ENCODE results near the gene CYP3A7.
"Not testable (repeated sequence)": the region's sequence is repeated elsewhere in the genome, so short reads cannot be mapped to it uniquely, and the experiment has no call there.

DNA sequence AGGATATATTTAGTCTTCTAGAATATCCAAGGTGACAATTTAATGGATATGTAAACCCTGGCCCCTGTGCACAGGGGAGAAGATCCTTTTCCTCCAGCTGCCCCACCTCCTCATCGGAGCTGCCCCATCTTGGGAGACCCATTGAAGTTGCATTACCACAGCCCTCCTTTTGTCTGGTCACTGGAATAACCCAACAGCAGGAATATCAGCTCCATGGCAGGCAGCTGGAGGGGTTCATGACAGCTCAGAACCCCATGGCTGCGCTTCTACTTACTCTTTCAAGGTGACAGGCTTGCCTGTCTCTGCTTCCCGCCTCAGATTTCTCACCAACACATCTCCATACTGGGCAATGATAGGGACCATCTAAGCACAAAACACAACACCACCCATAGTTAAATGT is 34.5 kb upstream of the CYP3A7 start:
- not testable (repeated sequence) for TF ChIP-seq ZKSCAN1 (IDR thresholded peaks at IDR 0.05; ENCODE audit: low read depth, low read length); ZNF224 (CRISPR knock-in tag; IDR thresholded peaks at IDR 0.05); TBP (optimal IDR thresholded peaks at IDR 0.05; ENCODE audit: low read depth, low read length); ELF2 (CRISPR knock-in tag; IDR thresholded peaks at IDR 0.05); FOXJ3 (CRISPR knock-in tag; IDR thresholded peaks at IDR 0.05); ELF4 (CRISPR knock-in tag; IDR thresholded peaks at IDR 0.05); JUND (IDR thresholded peaks at IDR 0.05; ENCODE audit: borderline replicate concordance, low read depth, low read length); JUND (tag; IDR thresholded peaks at IDR 0.05; ENCODE audit: borderline replicate concordance, low read depth, low read length); EZH2 (IDR thresholded peaks at IDR 0.05; ENCODE audit: borderline replicate concordance, low read depth, low read length); POLR2AphosphoS5 (IDR thresholded peaks at IDR 0.05; ENCODE audit: control insufficient read depth, insufficient read depth, low read depth, low read length); FOXM1 (IDR thresholded peaks at IDR 0.05; ENCODE audit: low read depth); FOXM1 (CRISPR knock-in tag; IDR thresholded peaks at IDR 0.05; ENCODE audit: low read depth)
- TF ChIP-seq, protein P1, sequence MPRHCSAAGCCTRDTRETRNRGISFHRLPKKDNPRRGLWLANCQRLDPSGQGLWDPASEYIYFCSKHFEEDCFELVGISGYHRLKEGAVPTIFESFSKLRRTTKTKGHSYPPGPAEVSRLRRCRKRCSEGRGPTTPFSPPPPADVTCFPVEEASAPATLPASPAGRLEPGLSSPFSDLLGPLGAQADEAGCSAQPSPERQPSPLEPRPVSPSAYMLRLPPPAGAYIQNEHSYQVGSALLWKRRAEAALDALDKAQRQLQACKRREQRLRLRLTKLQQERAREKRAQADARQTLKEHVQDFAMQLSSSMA (CRISPR knock-in tag; IDR thresholded peaks at IDR 0.05): not testable (repeated sequence)
